Measurements from ENCODE around the gene SPACA1.

DNA sequence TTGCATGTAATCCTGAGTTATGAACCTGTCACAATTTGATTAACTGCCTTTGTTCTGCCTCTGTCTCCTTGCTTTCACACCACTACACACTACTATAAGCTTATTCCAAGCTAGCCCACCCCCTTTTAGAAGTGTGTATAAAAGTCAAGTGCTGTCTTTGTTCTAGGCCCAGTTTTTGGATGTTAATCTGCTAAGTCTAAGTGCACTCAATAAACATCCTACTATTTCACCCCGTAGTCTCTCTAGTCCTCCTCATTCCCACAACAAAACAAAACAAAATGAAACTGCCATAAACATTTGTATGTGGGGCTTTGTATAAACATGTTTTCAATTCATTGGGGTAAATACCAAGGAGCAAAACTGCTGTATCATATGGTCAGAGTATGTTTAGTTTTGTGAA, 16.1 kb upstream of the SPACA1 start:
- TF ChIP-seq CTCF (IDR thresholded peaks at IDR 0.05) (no peak), POLR2A (IDR thresholded peaks at IDR 0.05) (no peak), POLR2AphosphoS5 (IDR thresholded peaks at IDR 0.05) (no peak)
